Stimulated activated CD4-positive, alpha-beta T cell treated with anti-CD3 and anti-CD28 coated beads, Interleukin-4, amount 100 ng/mL, for 24 hours (primary cell): Measurements from ENCODE around the gene SASH3.

ENCODE experiments used
- DNase-seq: peaks from one replicate; pipeline ENCODE4 v3.0.0-alpha.2; 2020

Gene SASH3

DNA sequence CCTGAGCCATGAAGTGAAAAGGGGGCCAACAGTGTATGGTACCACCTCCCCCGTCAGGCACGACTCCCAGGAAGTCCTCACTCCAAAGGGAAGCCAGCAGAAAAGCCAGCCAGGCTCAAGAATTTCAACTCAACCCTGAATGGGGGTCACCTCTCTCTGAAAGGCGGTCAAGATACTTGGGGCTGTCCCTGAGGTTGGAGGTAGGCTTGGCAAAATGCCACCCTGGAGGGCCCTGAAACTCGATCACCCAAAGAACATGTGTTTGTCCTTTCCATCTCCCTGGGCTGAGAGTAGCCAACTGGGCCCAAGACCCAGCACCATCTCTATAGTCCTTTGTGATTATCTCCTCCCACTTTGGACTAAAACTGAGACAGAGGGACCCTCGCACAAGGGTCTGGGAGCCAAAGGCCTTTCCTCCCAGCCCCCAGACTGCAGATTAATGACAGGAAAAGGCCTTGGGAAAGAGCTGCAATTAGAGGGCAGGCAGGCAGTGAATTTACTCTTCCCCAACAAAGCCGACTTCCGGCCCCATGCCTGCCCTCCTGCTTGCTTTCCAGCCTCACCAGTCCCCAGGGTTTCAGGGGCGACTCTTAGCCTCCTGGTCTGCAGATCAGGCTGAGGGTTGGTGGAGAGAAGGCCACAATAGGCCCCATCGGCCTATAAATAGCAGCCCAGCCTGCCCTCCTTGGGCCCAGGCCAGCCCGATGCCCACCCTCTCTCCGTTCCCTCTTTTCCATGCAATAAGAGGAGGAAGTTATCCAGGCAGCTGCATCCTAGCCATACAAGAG is 5.6 kb downstream of the SASH3 start:
- DNase-seq: no peak

DNA sequence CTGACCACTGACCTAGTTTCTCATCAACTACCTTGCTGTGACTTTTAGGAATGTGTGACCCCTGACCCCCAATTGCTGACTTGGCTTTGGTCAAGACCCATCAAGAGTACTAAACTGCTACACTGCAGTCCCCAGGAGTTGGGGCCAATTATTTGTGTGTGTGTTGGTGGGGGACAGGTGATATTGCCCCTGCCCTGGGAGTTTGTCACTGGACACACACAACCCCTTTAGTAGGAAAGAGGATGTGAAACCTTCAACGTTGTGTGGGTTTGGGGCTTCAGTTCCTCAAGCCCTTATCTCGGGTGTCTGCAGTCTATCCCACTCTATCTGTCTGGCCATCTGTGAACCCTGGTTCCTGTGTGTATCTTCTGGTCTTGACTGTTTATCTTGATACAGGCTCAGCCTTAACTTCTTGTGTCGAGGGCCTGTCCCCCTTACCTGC is 6.5 kb downstream of the SASH3 start:
- no peak for DNase-seq

DNA sequence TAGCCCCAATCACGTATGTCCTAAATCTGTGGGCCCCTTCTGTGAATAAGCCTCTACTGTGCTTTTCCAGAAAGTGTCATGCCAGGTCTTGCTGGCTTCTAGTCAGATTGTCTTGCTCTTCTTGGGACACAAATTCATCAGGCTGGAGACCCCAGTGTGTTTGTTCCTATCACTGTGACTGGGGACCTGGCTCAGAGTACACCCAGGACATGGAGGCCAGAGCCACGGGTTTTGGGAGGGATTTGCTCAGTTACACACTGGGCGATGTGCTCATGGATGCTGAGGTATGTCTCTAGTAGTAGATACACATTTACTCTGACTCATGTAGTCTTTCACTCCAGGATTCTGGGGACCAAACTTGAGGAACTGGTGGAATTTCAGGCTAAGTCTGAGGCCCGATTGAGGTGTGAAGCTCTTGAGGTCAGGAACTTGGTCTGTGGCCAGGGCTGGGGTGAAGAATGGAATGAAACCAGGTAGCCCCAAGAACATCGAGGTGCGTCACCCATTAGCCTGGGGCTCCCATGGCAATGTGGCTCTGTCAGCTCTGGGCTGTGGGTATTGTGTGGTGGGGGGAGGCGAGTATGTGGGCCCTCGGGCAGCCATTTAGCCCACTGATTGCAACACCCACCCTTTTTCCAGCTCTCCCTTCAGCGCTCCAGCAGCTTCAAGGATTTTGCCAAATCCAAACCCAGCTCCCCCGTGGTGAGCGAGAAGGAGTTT is 7.7 kb downstream of the SASH3 start:
- DNase-seq: no peak

DNA sequence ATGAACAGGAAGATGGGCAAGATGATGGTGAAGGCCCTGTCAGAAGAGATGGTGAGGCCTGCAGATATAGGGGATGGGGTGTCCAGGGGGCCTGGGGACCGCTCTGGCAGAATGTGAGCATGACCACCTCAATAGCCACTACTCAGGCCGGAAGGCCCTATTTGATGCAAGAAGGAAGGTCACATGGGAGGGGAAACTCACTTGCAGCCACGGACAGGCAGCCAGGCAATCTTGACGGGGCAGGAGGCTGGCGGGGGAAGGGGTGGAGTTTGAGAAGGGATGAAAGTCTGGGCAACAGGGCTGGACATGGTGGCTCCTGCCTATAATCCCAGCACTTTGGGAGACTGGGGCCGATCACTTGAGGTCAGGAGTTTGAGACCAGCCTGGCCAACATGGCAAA is 8.8 kb downstream of the SASH3 start:
- DNase-seq: no peak

DNA sequence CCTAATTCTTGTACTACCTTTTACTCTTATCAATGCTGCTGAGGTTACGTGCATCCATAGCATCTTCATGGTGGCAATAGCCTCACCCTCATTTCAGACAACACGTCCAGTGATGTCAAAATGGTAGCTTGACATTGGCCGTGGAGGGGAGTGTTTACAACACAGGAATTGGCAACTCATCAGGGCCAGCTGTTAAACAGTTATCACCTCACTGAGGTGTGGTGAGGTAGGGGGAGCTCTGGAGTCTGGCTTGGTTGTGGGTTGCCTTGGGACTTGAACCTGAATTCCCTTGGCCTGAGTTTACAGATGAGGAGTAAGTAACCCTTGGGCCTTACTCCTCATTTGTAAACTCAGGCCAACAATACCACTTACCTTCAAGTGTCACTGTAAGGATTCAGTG is 10.4 kb downstream of the SASH3 start:
- DNase-seq: no peak

DNA sequence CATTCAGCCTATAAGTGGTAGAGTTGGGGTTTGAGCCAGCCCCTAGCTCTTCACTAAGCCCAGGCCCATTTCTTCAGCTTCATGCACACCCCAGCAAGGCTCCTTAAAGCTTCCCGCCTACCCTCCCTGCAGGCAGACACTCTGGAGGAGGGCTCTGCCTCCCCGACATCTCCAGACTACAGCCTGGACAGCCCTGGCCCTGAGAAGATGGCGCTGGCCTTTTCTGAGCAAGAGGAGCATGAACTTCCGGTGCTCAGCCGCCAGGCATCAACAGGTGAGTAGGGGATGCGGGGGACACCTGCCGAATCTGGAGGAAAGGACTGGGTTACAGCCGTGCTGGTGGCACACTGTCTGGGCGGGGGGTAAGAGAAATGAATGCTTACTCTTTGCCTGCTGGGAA is 11.1 kb downstream of the SASH3 start:
- no peak for DNase-seq

DNA sequence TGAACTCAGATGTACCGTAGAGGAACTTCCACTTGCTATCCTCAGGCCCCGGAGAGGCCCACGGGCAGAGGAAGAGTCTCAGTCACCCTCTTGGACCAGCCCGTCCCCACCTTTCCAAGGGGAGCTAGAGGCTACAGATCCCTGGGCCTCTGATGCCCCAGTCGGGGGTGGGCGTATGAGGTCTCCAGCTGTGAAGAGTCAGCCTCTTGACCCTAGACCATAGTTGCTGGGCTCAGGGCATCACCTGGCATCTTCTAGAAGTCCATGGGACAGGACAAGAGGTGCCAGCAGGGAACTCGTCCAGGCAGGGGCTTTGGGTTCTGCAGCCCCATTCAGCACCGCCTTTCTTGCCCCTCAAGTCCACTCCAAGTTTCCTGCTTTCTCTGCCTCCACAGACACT is 11.6 kb downstream of the SASH3 start:
- DNase-seq: no peak

DNA sequence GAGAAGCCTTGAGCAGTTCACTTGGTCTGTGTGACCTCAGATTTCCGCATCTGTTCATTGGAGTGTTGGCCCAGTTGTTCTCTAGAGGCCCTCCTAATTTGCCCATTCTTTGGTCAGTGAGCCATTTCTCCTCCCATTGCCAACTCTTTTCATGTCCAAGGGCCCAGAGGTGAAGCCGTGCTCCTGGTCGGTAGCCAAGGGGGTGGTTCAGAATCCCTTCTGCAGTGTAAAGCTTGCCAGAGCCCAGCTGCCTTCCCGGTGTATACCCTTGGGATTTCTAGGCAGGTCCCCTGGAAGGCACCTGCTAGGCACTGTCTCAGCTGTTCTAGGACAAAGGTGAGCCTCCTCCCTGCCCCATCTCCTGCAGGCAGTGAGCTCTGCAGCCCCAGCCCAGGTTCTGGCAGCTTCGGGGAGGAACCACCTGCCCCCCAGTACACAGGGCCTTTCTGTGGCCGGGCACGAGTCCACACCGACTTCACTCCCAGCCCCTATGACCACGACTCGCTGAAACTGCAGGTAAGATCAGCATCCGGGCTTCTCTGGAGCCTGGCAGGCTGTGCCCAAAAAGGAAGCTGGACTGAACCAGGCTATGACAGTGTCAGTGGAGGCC is 12.3 kb downstream of the SASH3 start:
- DNase-seq: no peak

DNA sequence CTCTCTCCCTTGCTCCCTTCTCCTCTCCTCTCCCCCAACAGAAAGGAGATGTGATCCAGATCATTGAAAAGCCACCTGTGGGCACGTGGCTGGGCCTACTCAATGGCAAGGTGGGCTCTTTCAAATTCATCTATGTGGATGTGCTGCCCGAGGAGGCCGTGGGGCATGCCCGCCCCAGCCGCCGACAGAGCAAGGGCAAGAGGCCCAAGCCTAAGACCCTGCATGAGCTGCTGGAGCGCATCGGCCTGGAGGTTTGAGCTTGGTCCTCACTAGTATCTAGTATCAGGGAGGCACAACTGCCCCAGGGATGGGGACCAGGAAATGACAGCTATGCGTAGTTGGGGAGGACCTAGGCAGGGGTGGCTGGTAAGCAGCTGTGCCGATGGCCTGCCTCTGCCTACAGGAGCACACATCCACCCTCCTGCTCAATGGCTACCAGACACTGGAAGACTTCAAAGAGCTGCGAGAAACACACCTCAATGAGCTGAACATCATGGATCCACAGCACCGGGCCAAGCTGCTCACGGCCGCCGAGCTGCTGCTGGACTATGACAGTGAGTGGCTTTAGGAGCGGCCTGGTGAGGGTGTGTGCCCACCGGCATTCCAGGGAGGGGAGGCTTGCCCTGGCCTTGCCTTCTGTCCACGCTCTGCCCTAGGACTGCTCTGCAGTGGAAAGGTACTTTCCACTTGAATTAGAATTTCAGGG is 13.0 kb downstream of the SASH3 start:
- no peak for DNase-seq

DNA sequence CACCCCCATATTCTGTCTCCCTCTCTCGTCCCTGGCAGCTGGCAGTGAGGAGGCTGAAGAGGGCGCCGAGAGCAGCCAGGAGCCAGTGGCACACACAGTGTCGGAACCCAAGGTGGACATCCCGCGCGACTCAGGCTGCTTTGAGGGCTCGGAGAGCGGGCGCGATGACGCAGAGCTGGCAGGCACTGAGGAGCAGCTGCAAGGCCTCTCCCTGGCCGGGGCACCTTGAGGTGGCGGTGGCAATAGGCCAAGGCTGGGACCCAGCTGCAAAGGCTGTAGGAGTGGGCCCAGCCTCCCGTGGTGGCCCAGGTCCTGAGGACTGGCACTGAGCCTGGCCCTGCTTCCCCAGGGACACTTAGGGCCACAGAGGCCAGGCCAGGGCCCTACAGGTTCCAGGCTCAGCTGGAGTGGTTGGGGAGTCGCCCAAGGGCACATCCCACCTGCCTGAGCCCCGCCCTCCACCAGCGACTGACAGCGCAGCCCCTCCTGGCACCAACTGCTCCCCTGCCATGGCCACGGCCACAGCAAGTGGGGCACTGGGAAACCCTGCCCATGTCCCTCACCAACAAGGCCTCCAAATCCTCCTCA is 13.9 kb downstream of the SASH3 start:
- DNase-seq: no peak

DNA sequence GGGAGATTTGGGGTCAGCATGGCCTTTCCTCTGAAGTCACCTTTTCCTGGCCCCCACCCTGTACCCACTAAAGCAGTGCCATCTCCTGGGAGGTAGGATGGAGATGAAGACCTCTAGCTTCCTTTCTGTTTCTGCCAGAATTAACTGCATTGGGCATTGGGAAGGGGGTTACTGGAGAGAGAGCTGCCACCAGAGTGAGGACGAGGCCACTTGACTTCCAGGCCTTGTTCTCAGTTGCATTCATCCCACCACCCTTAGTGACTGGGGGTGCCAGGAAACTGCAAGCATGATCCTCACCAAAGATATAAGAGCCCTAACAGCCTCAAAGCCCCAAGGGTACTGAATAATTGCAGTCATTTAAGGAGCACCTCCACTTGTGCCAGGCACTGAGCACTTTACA is 15.8 kb downstream of the SASH3 start:
- no peak for DNase-seq

DNA sequence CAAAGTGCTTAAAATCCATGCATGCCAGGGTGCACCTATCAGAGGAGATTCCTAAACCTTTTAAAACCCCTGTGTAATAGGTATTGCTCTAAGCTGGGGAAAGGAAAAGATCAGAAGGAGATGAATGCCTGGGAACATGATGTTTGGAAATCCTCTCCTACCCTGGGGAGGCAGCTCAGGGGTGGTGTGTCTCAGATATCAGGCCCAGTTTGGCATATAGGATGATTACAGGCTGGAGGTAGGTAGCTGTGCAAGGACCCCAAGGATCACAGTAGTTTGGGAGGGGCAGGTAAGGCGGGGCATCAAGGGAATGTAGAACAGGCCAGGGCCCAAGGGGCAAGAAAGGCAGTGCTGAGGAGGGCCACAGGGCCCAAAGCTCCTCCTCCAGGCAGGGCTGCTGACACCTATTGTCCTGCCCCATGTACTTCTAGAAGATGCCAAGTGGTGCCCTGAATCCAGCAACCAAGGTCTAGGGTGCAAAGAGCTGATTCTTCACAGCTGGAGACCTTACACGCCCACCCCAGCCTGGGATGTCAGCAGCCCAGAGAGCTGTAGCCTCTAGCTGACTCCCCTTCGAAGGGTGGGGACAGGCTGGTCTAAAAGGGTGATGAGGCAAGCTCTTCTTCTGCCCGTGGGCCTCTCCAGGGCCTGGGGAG is 17.6 kb downstream of the SASH3 start:
- DNase-seq: no peak

DNA sequence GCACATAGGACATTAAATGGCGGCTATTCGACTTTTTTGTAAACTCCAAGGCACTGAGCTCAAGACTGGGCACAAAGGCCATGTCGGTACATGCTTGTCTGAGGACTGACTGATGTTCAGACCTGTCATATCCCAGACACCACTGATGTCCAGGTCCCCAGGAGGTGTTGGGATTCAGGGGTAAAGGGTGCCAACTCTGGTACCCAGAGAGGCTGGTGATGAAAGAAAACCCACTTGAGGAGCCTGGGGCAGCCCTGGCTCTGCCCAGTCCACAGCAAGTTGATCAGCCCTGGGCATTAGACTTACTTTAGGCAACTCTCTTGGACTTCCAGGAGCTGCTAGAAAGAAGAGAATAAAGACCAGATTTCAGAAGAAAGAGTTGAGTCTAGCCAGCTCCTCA is 18.7 kb downstream of the SASH3 start:
- no peak for DNase-seq

DNA sequence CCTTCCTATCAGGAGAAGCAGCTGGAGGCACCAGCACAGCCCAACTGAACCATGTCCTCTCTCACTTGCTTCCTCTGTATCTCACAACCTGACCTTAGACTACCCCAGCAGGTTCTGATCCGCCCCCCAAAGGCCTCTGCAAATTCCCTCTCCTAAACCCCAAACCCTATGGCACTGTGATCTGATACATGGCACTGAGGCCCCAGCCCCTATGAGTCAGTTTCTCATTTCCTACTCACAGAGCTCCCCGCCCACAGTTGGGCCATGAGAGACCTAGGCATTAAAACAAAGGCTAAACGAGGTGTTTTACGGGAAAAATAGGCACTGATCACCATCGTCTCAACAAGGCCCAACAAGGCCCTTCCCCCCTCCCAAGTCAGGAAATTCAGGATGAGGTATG is 19.1 kb downstream of the SASH3 start:
- peak; percentile 53 for DNase-seq

DNA sequence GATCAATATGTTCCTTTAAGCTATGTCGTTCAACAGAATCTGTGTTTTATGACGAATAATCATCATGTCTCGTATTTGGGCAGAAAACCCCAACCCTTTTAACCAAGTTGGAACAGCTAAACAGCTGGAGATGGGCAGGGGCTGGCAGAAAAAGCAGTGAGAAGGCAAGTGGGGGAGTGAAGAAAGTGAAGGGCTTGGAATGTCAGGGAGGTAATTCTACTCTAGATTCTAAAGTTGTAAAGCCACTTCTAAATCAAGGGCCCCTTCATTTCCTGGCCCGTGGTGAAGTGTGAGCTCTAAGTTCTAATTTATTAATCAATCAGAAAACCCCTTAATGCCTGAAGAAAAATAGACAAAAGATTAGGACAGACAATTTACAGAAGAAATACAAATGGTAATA is 20.4 kb downstream of the SASH3 start:
- DNase-seq: no peak

DNA sequence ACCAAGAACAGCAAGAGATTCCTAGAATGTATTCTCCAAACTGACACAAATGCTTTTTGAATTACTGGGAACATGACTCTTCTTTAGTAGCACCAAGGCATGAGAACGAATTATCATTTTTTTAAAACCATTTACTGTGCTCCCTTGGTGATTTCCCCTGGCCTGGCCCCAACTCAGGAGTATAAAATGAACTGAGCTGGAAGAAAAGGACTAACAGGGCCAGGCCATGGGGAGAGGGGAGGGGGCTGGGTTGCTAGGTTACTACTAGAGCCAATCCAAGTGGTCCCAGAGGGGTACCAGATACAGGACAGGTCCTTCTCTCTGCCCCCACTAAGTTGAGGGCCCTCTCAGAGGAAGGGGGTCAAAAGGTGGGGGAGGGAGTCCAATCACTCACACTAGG is 23.1 kb downstream of the SASH3 start:
- no peak for DNase-seq

DNA sequence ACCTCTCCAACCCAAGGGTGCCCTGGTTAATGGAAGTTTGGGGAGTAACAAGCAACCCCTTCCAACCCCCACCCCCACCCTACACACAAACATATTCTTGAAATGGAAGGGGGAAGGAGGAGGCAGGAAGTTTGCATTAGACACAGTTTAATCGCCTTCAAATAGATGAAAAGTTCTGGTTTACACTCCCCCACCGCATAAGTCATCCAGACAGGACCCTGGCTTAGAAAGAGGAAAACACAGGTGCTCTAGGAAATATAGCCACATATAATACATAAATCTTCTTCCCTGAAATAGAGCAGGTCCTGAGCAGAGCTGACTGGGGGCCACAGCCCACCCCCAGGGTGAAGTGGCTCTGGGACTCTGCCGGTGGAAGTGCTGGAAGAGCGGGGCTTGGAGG is 25.1 kb downstream of the SASH3 start:
- DNase-seq: no peak

DNA sequence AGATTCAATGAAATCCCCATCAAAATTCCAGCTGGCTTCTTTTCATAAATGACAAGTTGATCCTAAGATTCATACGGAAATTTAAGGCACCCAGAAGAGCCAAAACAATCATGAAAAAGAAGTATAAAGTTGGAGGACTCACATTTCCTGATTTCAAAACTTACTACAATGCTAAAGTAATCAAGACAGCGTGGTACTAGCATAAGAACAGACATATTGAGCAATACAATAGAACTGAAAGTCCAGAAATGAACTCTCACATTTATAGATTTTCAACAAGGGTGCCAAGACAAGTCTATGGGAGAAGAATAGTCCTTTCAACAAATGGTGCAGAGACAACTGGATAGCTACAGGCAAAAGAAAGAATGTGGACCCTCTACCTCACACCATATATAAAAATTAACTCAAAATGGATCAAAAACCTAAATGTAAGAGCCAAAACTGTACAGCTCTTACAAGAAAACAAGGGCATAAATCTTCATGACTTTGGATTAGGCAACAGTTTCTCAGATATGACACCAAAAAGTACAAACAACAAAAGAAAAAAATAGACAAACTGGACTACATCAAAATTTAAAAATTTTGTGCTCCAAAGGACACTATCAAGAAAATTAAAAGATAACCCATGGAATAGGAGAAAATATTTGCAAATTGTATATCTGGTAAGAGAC is 28.5 kb downstream of the SASH3 start:
- no peak for DNase-seq

DNA sequence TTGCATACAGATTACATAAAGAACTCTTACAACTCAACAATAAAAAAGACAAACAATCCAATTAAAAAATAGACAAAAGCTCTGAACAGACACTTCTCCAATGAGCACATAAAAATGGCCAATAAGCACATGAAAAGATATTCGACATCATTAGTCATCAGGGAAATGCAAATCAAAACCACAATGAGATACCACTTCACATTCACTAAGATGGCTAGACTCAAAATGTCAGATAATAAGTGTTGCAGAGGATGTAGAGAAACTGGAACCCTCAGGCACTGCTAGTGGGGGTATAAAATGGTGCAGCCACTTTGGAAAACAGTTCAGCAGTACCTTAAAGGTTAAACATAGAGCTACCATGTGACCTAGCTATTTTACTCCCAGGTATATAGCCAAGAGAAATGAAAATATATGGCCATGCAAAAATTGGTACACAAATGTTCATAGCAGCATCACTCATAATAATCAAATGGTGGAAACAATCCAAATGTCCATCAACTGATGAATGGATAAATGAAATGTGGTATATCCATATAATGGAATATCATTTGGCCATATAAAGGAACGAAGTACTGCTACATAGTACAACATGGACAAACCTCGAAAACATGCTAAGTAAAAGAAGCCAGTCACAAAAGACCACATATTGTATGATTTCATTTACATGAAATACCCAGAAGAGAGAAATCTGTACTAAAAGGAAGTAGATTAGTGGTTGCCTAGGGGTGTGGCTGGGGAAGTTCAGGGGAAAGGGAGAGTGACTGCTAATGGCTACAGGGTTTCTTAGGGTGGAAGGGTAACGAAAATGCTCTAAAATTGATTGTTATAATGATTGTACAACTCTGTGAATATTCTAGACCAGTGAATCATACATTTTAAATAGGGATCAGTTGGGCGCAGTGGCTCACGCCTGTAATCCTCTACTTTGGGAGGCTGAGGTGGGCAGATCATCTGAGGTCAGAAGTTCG is 29.4 kb downstream of the SASH3 start:
- no peak for DNase-seq

DNA sequence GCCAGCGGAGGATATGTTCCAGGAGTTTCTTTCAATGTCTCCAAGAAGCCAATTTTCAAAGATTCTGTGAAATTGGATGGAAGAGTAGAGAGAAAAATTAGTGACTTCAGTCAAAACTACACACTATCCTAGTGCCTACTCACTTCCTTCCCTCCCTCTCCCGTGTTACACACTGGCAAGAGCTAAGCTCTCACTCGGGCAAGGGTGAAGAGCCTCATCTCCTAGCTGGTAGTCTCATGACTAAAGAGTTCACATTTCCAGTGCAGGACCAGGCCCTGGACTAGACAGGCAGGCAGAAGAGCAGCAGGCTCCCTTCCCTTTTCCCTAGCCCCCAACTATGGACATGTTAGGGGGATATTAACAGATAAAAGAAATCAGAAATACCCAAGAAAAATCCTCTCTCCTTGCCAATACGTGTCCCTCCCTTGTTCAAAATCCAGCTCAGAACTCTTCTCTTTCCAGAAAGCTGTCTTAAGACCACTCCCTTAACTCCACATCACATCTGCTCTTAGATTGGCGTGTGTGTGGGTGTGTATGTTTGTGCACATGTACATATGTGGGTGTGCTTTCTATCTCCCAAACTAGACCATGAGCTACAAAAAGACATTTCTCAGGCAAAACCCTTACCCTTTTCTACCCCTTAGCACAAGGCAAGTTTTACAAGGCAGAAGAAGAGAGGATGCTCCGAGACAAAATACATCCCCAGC is 34.1 kb downstream of the SASH3 start:
- no peak for DNase-seq
